HG02678 (cell line): Measurements from ENCODE around the gene THOC6.

ENCODE experiments used
- ATAC-seq: cut with Tn5 transposase; IDR thresholded peaks from one replicate; pipeline ENCODE4 v1.9.1; 2021; ENCODE audit warnings: mild to moderate bottlenecking, moderate library complexity; ENCODE audit not compliant: unreplicated experiment

Gene THOC6

DNA sequence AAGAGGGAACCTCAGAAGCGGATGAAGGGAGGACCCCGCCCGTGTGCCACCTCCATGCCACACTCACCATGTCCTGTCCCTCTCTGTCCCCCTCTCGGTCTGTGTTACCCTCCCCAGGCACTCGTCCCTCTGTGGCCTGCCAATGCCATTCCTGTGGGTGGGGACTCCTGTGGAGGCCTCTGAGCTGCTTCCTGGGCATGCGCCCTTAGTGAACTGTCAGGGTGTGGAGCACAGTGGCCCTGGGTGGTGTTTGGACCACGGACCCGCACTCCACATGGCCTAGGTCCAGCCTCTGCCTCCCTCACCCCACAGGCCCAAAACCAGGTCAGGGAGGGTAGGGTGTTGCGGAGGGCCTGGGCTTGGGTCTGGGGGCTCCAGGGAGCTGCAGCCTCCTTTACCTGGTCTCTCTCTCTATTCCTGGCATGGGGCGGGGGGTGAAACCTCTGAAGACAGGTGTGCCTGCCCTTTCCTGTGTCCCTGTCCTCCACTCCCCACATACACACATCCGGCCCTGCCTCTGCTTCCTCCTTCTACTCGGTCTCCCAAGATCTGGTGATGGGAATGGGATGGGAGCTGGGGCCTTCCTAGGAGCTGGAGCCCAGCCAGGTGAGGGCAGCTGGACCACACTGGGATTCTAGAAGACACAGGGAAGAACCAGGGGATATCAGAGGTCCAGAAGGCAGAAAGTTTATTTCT is 32.1 kb upstream of the THOC6 start:
- no peak for ATAC-seq

DNA sequence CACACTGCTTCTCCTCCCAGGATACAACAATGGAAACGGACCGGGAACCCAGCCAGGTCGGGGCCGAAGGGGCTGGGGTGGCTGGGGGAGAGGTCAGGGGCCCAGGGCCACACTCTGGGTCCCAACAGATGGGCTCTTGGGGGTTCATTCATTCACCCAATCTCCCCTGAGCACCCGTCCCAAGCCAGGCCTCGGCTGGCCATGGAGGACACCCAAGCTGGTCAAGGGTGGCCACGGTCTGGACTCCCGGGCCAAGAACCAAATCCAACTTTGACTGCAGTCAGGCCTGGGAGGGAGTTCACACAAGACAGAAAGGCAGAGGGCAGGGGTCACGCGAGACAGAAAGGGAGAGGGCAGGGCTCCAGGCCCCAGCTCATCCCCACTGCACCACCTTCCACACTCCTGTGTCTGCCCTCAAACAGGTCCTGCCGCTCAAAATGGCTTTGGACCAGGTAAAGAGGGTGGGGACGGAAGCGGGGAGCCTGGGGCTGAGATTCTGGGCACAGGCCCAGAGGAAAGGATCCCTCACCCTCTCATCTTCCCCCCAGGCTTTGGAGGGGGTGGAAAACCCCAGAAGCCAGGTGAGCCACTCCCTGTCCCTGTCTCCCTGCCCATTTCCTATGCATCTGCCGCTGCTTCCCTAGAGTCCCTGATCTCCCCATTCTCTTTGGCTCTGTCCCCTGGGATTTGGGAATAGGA is 31.3 kb upstream of the THOC6 start:
- no peak for ATAC-seq

DNA sequence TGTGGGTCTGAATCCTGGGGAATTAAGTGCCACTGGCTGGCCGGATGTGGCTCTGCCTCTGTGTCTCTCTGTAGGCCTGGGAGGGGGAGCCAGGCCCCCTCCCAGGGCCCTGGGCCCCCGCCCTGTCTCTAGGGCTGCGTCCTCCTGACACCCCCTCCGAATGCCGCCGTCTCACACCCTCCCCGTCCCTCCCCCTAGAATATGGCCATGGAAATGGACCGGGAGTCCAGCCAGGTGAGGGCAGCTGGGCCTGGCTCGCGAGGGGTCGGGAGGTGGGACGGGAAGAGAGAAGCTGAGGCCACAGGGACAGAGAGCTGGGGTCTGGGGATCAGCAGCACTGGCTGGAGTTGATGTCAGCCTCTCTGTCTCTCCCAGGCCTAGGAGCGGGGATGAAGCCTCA is 27.5 kb upstream of the THOC6 start:
- no peak for ATAC-seq

DNA sequence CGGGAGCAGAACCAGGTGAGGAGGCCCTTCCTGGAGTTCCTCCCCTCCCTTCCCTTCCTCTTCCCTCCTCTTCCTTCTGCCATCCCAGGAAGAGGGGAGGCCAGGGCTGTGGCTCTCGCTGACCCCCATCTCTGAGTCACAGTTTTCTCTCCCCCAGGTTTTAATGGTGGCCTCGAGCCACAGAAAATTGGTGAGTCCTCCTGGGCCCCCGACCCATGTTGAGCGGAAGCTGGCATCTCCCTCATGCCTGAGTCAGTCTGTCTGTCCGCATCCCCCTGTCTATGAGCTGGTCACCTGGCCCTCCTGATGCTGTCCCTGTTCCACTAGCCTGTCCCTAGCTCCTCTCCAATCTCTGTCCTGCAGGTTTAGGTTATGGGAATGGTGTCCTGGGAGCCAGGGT is 23.9 kb upstream of the THOC6 start:
- ATAC-seq: no peak

DNA sequence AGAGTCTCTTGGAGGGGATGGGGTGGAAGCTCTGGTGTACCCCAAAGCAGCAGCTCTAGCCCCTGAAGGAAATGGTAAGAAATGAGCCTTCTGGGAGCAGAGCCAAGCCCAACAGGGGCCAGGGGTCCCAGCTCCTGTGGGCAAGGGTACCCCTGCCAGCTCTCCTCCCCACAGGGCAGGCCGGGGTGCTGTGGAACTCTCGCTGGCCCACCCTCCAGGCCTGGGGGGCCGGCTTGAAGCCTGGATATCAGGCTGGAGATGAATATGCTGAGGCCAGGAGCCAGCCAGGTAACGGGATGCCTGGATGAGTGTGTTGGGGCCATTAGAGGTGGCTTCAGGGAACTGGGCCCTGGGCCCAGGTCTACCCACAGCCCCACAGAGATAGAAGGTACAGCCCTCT is 23.3 kb upstream of the THOC6 start:
- no peak for ATAC-seq

DNA sequence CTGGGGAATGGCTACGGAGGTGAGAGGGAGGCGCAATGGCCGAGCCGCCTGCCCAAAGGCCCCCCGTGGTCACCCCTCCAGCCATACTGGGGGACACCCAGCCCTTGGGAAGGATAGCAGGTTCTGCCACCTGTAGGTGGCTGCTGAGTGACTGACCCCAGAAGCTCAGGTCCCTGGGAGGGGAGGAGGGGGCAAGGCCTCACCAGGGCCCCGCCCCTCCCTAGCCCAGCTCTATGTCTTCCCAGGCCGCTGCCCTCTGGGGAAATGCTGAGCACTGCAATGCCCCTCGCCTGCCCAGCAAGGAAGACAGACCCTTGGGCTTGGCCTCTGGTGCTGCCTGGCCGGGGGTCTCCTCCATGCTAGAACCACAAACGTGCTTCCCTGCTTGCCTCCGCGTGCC is 22.5 kb upstream of the THOC6 start:
- no peak for ATAC-seq

DNA sequence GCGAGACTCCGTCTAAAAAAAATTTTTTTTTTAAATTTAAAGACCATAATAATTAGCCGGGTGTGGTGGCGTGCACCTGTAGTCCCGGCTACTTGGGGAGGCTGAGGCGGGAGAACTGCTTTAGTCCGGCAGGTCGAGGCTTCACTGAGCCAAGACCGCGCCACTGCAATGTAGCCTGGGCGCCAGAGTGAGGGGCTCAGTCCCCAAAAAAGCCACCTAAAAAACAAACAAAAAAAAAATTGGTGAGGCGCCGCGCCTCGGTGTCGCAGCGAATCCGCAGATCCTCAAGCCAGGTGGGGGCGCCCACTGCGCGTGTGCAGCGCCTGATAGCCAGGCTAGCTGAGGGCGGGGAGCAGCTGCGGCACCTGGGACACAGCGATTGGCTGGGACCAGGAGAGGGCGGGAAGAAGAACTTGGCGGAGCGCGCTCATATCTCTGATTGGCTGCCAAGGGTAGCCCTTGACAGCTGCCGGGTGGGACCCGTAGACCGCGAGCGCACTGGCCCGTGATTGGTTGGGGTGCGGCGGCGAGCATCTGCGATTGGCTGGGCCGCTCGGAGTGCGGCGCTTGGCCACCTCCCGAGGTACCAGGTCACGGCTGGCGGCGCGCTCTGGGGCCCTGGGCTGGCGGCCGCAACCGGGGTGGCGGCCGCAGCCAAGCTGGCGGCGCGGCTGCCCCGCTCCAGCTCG is 20.1 kb upstream of the THOC6 start:
- ATAC-seq: peak; percentile 92

DNA sequence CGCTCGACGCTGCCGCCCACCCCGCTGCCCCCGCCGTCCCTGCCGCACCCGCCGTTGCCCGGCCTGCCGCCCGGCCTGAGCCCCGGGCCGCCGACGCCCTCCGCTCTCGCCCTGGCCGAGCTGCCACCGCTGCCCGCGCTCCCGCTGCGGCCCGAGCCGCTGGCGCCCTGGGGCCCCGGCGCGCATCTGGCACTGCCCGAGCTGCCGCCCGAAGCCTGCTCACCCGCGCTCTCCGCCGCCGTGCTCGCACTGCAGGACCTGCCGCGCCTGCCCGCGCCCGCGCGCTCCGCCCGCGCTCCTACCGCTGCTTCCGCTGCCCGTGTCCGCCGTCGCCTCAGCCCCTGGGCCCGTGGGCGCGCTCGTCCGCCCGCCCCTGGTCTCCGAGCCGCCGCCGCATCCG is 19.5 kb upstream of the THOC6 start:
- ATAC-seq: no peak

DNA sequence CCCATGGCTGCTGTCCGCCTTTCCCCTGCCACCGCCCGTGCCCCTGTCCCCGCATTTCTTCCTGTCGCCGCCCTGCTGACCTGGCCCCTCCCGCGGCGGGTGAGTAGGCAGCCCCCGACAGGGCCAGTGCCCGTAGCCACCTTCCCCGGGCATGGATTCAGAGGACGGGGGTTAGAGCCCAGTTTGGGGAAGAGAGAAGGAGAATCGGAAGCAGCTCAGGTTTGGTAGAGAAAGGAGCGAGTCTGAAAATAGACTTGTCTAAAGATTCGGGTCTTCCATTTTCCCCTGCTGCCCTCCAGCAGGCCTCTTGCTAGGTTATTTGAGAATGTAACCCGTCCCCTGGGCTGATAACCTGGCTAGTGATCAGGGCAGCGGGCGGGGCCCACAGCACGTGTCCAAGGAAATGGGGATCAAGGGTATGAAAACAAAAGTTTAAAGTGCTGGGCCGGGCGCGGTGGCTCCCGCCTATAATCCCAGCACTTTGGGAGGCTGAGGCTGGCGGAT is 19.0 kb upstream of the THOC6 start:
- peak; percentile 5 for ATAC-seq

DNA sequence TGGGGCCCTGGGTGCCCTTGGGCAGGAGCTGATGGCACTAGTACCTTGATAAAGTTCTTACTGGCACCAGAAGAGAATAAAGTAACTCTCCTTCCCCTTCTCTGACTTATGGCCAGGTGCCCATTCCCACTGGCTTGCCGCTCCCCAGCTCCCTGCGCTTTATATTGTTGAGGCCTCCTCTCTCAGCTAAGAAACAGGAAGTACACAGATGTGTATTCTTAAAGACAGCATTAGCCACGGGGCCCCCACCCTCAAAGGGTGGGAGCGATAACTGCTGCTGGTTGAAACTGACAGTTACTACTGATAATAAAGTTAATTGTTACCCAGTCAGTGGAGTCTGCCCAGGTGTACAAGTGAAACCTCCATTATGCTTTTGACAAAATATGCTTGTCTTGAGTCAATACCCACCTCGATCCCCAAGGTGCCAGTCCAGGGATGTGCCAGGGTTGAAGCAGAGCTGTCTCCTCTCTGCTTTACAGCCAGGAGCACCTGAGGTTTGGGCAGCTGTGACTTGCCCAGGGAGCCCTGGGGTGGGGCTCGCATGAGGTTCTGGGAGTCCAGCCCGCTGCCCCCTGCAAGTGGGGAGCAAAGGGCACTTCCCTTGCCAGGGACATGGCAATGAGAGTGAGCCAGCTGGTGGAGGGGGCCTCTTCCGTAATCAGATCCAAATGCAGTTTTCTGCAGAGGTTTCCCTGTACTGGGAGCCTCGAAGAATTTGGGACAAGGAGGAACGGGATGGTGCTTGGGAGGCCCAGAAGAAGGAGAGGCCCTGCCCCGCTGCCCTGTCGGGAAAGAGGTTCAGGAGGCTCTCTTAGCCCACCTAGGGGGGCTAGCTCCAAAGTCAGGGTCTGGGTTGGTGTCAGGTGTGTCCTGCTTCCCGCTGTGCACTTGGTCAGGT is 16.5 kb upstream of the THOC6 start:
- no peak for ATAC-seq

DNA sequence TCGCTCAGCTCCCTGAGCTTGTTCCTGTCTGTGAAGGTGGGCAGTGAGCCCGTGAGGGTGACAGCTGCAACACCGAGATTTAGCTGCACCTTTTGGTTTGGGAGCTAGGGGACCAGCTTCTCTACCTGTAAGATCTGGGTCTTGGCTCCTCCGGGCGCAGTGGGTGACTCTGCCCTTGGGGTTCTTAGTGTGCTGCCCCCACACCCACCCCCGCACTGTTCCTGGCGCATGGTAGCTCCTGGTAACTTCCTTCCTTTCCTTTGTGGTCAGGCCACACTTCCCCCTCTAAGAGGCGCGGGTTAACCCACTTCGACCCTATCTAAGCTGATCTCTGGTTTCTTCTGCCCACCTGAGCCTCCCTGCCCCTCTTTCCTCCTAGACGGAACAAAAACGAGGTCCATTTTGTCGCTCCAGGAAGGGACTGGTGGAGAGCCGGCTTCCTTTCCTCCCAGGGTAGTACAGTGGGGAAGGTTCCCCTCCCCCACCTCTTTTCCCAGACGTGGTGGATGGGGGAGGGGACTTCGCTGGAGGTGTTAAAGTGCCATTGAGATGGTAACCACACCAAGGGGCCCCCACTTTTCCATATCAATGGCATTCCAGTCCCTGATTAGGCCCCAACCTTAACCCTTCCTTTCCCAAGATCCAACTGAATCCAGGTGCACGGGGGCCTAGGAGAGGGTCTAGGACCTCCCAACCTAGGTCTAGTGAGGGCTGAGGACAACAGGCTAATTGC is 15.7 kb upstream of the THOC6 start:
- ATAC-seq: no peak

DNA sequence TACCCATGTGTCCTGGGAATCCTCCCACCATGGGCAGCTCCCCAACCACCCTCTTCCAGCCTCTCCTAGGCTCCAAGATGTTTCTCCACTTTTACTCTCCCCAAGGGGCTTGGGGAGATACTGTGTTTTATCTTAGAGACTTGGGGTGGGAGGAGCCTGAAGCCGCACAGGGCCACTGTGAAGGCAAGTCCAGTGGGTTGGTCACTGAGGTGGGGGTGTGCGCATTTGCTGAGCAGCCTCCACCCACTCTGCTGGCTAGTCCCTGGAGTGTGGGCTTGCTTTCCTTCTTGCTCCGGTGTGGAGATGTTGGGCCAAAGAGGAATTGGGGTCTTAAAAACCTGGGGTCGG is 15.2 kb upstream of the THOC6 start:
- ATAC-seq: no peak

DNA sequence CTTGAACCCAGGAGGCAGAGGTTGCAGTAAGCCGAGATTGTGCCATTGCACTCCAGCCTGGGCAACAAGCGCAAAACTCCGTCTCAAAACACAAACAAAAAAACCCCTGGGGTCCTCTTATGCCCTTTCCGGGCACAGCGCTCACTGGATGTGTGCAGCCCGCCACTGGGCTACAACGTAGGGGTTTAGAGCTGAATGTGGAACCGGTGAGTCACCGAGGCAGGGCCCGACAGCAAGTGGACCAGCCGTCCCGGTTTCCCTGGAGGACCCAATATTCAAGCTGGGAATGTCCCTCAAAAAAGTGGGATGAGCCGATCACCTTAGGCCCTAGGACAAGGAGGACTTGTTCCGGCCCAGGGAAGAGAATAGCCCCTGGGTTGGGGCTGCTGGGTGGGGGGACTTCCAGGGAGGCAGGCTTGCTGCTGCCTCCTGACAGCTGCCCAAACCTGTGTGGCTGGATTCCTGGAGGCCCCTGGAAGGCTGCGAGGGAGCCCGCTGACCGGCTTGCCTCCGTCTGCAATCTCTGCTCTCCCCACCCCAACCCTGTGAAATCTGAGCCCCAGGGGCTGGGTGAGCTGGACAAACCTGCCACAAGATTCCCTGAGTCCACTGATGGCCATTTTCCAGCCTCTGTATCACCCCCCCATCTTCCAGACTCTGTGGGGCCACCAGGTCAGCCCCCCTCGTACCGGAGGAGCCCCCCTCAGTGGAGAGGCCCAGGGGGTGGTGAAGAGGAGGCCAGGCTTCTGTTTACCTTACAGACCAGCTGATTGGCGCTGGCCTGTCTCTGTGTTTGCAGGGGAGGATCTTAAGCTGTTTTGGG is 14.1 kb upstream of the THOC6 start:
- no peak for ATAC-seq

DNA sequence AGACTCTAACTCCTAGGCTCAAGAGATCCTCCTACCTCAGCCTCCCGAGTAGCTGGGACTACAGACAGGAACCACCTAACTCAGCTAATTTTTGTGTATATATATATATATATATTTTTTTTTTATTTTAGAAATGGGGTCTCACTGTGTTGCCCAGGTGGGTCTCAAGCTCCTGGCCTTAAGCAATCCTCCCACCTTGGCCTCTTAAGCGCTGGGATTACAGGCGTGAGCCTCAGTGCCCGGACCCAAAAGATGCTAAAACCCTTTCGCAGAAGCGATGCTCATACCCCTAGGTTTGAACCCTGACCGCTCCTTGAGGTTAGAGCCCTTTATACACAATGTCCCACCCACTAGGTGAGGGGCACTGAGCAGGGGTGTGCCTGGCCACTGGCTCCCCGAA is 13.3 kb upstream of the THOC6 start:
- ATAC-seq: no peak

DNA sequence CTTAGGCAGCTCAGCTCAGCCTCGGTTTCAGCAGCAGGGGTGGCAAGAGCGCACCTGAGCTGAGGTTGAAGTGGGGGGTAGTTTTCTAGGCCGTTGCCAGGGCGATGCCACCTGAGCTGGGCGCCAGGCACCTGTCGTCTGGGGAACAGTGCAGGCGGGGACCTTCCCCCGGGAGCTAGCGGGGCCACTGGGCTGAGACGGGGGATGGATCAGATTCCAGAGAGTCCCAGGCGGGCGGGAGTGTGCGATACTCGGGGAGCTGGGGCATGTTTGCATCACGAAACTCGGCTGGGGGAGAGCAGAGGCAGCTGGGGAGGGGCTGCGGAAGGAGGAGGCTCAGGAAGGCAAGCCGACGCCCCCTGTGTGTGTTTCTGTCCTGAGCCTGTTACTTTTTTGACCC is 11.6 kb upstream of the THOC6 start:
- ATAC-seq: no peak

DNA sequence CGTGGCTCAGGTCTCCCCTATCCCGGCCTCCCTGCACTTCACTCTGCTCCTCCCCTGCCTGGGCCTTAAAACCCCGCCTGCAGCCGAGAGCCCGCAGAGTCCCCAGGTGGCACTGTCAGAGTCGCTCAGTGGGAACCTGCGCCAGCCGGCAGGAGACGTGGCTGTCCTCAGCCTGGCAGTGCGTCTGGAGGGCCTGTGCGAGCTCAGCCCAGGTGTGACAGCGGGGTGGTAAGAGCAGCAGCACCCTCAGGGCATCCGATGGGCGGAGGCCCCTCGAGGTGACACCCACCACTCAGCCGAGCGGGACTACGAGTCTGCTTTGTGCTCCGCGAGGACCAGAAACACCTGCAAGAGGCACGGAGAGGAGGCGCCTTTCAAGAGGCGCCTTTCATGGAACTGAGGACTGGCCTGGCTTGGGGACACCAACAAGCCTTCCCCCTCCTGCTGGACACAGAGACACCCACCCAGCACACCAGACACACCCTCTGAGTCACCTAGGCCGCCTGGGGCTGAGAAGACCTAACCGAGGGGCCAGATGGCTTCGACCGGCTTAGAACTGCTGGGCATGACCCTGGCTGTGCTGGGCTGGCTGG is 10.9 kb upstream of the THOC6 start, which contains the start of gene CLDN9:
CLDN9 (plus strand) TSS at position 96 of the 593 bp plus-strand sequence; CDS start at position 536, 440 bp downstream.
- ATAC-seq: no peak

DNA sequence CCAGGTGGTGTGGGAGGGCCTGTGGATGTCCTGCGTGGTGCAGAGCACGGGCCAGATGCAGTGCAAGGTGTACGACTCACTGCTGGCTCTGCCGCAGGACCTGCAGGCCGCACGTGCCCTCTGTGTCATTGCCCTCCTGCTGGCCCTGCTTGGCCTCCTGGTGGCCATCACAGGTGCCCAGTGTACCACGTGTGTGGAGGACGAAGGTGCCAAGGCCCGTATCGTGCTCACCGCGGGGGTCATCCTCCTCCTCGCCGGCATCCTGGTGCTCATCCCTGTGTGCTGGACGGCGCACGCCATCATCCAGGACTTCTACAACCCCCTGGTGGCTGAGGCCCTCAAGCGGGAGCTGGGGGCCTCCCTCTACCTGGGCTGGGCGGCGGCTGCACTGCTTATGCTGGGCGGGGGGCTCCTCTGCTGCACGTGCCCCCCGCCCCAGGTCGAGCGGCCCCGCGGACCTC is 10.3 kb upstream of the THOC6 start:
- no peak for ATAC-seq

DNA sequence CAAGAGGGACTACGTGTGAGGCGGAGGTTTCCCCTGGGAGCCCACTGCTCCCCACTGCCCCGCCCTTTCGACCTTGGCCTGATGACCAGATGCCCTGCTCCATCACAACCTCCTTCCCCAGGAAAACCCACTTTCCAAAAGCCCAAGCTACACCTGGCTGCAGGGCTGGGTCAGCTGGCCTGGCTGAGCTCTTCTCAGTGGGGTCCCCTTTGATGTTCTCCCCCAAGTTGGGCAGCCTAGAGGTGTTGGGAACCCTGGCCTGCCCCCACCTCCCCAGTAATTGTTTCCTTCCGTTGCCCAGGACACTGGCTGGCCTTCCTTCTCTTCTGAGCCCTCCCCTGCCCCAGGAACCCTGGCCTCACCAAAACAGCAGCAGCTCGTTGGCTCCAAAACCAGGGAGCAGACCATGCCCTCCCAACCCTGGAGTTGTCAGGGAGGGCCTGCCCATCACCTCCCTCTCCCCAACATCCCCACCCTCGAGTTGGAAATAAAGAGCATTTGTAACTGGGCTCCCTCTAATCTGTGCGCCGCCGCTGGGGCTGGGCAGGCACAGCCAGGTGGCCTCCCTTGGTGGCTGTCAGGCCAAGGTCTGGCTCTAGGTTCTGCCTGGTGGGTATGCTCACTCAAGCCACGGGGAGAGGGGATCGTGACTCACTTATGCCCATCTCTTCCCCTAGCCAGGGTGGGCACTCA is 9.7 kb upstream of the THOC6 start:
- ATAC-seq: no peak
